Cardiac fibroblast (primary cell): Measurements from ENCODE around the gene LRRC8C.
A peak's percentile ranks its signal among the peaks of the same experiment; 100 is the strongest.

Experiments used
- DNase-seq, 2 donors: peaks; one replicate each; pipeline versions ENCODE4 v3.0.0 to v3.0.0-alpha.2; 2010; ENCODE audit warnings: low read depth in 2 of 2
- H3K4me3 ChIP-seq, 2 donors: replicated peaks in 1 of 2; 1 replicate in 1 of 2; 2 replicates in 1 of 2; pipeline ENCODE4 v1.5.1; 2011; ENCODE audit warnings: low read depth in 2 of 2, low read length in 2 of 2, mild to moderate bottlenecking in 2 of 2, moderate library complexity in 1 of 2
- CTCF ChIP-seq: IDR thresholded peaks from one replicate; pipeline ENCODE4 v1.5.1; 2011; ENCODE audit warnings: low read depth, mild to moderate bottlenecking, low read length, inconsistent platforms

Gene LRRC8C

GRCh38 chr1:89758156-89758555, 125.2 kb downstream of the LRRC8C start:
- no peak overlapping the region for H3K4me3 ChIP-seq
- no peak for TF ChIP-seq CTCF
- DNase-seq: no peak

GRCh38 chr1:89759036-89759435, 126.1 kb downstream of the LRRC8C start:
- DNase-seq: peak in 1 of 2 donors; percentile 65
- H3K4me3 ChIP-seq: no peak overlapping the region
- no peak for TF ChIP-seq CTCF

GRCh38 chr1:89760496-89760895, 127.6 kb downstream of the LRRC8C start:
- no peak overlapping the region for H3K4me3 ChIP-seq
- peak in 1 of 2 donors; percentile 29 for DNase-seq
- TF ChIP-seq CTCF: no peak

- H3K4me3 ChIP-seq: no peak overlapping the region
- DNase-seq: no peak
- no peak for TF ChIP-seq CTCF
Observed at GRCh38 chr1:89761338-89761737, 128.4 kb downstream of the LRRC8C start.

- TF ChIP-seq CTCF: no peak
- DNase-seq: peak; percentile 18 to 43
- no peak overlapping the region for H3K4me3 ChIP-seq
Observed at GRCh38 chr1:89761901-89762300, 129.0 kb downstream of the LRRC8C start.

GRCh38 chr1:89762386-89762778, 129.5 kb downstream of the LRRC8C start:
- peak overlapping the region in 1 of 2 donors; percentile 60 for H3K4me3 ChIP-seq
- no peak for TF ChIP-seq CTCF
- DNase-seq: no peak
